Neural cell (in vitro differentiated cells): Measurements from ENCODE around the gene DIS3L2.
A peak's percentile ranks its signal among the peaks of the same experiment; 100 is the strongest.

ENCODE experiments used
- CTCF ChIP-seq: fragments of 450-650 bp; IDR thresholded peaks from 2 replicates; pipeline ENCODE4 v1.5.1; 2014; ENCODE audit warnings: antibody characterized with exemption, mild to moderate bottlenecking, moderate library complexity; ENCODE audit not compliant: poor library complexity, severe bottlenecking
- EP300 ChIP-seq: fragments of 450-650 bp; conservative IDR thresholded peaks from 2 replicates; pipeline ENCODE4 v1.6.1; 2014; ENCODE audit warnings: antibody characterized with exemption, mild to moderate bottlenecking, moderate library complexity; ENCODE audit not compliant: poor library complexity, severe bottlenecking
- RAD21 ChIP-seq: fragments of 450-650 bp; conservative IDR thresholded peaks from 2 replicates; pipeline ENCODE4 v1.6.1; 2014; ENCODE audit warnings: antibody characterized with exemption, mild to moderate bottlenecking, moderate library complexity
- TAF1 ChIP-seq: IDR thresholded peaks from 2 replicates; pipeline ENCODE4 v1.6.1; 2012; ENCODE audit warnings: low read depth

- TF ChIP-seq TAF1, result no peak
- TF ChIP-seq CTCF, result no peak
- no peak for TF ChIP-seq EP300
- TF ChIP-seq RAD21, result peak; percentile 12
These were observed at the start of gene DIS3L2 for GRCh38 chr2:231961349-231962166.
